Limb (tissue), 2 donors: ENCODE measurements around the gene PRDX3.
"Not testable (repeated sequence)": the region's sequence is repeated elsewhere in the genome, so short reads cannot be mapped to it uniquely, and the experiment has no call there.

Experiments
- DNase-seq, 2 donors: peaks; one replicate each; pipeline ENCODE4 v3.0.0-alpha.2; 2016; ENCODE audit errors: extremely low spot score in 2 of 2

Gene PRDX3

GRCh38 chr10:119206603-119207365 is 28.2 kb upstream of the PRDX3 start:
- DNase-seq: peak; percentile 72 to 90

DNA sequence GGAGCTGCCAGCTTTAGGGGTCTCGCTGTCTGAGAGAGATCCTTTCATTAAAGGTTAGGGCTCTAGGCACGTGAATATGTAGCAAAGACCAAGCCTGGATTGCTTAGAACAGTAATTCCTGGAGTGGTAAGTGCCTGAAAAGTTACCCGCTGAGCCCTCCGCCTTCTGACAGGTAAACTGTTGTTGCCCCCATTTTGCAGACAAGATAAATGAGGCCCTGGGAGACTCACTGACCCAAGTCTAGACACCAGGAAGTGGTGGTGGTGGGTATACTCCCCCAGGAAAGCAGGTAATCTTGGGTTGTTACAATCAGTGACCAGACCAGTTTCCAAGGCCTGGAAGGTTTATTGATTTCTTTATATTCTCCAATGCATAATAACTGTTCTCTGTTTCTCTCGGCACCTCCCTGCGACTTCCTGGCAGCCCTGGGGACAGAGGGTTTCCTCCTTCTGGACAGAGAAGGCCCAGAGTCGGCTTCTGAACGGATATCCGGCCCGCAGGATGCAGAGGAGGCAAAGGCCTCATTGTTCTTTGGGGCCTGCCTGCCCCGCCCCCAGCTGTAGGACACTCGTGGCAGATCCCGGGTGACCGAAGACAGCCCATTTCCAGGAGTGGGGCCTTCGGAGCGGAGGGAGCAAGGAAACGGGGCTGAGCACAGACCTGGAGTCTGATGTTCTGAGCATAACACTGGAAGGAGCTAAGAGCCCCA is 27.4 kb upstream of the PRDX3 start:
- DNase-seq: no peak

GRCh38 chr10:119203006-119203405 is 24.4 kb upstream of the PRDX3 start:
- no peak for DNase-seq

DNA sequence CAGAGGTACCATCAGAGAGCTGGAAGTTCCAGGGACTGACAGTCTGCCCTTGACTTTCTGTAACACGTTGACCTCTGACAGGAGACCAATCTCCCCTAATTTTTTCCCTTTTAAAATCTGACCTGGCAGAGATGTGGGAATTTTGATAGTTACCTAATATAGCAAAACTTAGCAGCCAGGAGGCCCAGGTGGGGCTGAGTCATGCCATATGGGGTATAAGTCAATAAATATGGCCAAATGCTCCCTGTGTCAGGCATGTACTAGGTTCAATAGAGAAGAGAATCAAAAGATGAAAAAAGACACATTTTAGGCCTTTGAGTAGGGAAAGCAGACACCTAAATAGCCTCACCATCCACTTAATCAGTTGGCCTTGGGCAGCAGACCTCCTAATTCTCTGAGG is 22.6 kb upstream of the PRDX3 start:
- no peak for DNase-seq

DNA sequence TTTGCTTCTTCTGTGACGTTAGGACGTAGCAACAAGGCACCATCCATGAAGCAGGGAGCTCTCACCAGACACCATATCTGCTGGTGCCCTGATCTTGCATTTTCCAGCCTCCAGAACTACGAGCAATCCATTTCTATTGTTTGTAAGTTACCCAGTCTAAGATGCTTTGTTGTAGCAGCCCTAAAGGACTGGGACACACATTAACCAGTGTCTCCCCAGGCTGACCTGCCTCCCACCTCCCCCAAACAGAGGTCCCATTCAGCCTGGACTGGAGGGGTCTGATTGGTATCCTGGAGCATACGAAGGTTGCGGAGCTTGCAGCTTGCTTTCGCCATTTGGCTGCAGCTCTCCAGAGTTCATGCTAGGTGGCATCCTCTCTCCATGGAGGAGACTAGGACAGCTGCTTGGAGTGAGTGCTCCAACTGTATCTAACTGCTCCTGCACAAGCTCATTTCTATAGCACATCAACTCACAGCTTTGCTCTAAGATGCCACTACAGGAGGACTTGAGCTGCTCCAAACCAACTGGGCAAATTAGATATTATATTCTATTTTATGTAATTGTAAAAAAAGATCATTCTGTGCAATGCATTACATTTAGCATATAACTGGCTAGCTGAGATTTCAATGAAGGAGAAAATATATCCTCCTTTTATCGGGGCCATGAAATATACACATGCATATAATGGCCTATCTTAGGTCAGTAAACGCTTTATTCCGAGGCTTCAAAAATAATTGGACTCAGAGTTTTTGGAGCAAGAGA is 20.8 kb upstream of the PRDX3 start:
- DNase-seq: peak; percentile 80 to 88

DNA sequence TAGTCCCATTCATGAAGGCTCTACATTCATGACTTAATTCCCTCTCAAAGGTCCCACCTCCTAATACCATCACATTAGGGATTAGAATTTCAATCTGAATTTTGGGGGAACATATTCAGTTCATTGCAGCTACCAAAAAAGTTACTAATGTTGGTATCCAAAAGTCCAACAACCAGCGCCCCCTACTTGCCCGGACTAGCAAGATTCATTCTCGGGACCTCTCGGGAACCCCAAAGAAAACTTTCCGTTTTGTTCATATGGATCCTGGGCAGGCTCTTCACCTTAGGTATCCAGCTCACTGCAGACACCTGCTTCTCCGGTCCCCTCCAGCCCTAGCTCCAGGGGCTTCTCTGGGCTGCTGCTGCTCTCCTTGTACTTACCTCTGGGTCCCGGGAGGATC is 19.8 kb upstream of the PRDX3 start:
- DNase-seq: no peak

DNA sequence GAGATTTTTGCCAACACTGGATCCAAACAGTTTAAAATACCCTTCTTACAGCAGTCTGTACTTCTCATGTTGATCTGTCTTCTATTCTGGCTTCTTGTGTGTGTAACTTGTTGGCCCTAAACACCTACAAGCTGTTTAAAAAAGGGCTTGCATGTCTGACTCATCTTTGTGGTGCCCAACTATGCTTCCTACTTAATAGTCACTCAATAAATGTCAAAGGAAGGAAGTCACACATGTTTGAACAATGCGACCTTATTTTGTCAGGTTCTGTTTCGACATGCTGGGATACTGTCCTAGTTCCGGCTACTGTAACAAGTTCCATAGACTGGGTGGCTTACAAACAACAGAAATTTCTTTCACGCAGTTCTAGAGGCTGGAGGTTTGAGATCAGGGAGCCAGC is 19.3 kb upstream of the PRDX3 start:
- DNase-seq: no peak

GRCh38 chr10:119191881-119192280 is 13.3 kb upstream of the PRDX3 start:
- DNase-seq: no peak

DNA sequence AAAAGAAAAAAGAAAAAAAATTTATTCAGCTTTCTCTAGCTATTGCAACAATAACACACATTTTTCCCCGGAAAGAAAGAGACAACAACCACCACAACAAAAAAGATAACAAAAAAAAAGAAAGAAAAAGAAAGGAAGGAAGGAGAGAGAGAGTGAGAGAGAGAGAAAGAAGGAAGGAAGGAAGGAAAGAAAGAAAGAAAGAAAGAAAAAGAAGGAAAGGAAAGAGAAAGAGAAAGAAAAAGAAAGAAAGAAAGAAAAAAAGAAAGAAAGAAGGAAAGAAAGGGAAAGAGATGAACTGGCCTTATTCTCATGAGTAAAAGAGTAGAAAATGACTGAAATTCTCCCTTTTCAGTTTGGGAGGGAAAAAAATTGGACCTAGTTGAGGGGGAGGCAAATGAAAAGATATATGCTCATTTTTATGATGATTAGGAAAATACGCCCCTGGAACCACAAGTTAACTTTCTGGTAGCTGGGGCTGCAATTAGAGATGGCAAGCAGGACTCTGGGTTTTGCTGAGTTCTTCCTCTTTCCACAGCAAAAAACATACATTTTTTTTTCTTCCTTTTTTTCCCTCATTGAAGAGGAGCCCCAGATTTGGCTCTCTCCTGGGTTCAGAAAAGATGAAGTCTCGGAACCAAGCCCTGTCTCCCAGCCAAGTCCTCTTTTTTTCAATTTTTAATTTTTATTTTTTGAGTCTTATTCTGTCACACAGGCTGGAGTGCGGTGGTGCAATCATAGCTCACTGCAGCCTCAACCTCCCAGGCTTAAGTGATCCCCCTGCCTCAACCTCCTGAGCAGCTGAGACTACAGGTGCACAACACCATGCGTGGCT is 12.6 kb upstream of the PRDX3 start:
- no peak for DNase-seq

- no peak for DNase-seq
Measured at GRCh38 chr10:119190353-119190752, 11.7 kb upstream of the PRDX3 start.

DNA sequence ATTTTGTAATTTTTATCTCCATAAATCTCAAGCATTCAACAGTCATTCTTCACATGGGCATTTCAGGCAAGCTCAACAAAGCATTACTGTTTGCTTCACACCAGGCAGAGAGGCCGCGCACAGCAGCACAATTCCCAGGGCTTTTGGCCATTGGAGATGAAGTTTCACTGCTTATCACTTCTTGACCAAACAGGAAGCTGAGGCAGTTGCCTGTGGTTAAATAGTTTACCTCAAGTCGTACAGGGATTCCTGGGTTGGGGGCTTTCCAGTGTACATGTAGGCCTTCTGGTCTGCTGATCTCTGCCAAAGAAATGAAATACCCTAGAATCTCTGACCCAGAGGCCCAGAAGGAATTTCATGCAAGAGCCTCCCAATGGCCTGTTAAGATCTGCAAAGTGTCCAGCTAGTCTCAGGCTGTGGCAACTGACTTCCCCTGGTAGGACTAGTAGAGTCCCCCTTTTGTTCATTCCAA is 11.2 kb upstream of the PRDX3 start:
- no peak for DNase-seq

DNA sequence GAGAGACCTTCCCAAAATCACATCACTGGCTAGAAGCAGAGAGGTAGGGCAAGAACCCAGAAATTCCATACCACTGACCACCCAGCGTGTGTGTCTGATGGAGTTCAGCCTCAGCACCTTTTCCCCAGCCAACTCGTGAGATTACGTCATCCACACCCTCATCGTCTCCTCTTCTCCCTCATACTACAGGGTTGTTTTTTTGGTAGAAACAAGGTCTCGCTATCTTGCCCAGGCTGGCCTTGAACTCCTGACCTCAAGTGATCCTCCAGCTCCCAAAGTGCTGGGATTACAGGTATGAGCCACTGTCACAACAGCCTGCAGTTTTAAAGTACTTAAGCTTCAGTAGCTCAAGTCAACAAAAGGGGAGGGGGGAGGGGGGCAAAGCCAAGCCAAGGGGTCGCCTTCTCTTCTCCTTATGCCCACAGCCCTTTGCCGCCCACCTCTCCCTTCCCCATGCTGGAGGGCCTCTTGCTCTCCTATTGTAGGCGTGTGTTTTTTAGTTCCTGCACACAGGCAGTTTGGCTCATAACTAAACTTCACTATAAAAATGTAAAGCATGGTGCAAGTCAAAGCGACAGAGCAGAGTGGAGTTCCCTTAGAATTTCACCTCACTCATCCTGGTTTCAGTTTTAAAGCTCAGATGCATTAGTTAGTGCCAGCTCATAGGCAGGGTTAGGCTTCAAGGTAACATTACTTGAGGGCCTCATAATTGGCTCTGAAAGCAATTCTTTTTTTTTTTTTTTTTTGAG is 5.2 kb upstream of the PRDX3 start:
- no peak for DNase-seq

DNA sequence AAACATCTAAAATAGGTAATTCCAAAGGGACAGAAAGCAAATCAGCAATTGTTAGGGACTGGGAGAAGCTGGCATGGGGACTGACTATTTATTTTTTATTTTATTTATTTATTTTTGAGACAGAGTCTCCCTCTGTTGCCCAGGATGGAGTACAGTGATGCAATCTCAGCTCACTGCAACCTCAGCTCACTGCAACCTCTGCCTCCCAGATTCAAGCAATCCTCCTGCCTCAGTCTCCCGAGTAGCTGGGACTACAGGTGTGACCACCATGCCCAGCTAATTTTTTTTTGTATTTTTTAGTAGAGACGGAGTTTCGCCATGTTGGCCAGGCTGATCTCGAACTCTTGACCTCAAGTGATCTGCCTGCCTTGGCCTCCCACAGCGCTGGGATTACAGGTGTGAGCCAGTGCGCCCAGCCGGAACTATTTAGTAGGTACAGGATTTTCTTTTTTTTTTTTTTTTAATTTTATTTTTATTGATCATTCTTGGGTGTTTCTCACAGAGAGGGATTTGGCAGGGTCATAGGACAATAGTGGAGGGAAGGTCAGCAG is 2.3 kb upstream of the PRDX3 start:
- DNase-seq: not testable (repeated sequence)

DNA sequence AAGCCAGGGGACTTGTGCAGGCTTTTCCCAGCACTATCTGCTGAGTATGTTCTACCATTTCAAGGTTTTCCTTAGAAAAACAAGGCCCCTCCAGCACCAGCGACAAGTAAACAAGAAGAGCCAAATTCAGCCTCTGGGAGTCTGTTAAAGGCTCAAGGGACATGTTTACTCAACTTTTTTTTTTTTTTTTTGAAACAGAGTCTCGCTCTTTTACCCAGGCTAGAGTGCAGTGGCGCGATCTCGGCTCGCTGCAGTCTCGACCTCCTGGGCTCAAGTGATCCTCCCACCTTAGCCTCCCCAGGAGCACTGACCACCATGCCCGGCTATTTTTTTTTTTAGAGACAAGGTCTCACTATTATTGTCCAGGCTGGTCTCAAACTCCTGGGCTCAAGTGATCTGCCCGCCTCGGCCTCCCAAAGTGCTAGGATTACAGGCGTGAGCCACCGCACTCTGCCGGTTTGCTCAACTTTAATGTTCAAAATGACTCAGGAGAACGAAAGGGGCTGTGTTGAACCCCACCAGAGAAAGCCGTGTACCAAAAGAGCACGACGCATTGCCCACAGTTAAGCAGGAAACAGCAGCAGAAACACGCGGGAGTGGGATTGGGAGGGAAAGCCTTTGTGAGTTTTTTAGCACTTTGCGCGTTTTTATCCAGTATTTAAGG is 772 bp downstream of the PRDX3 start:
- DNase-seq: no peak

GRCh38 chr10:119176166-119176565 is 2.4 kb downstream of the PRDX3 start:
- no peak for DNase-seq

GRCh38 chr10:119174109-119174508 is 4.5 kb downstream of the PRDX3 start:
- no peak for DNase-seq

GRCh38 chr10:119167041-119167440 is 11.6 kb downstream of the PRDX3 start:
- no peak for DNase-seq

- no peak for DNase-seq
Measured at GRCh38 chr10:119166564-119166963, 12.0 kb downstream of the PRDX3 start.

GRCh38 chr10:119166118-119166500 is 12.5 kb downstream of the PRDX3 start:
- DNase-seq: no peak
